ENCODE measurements around the gene SDF2L1.
A peak's percentile ranks its signal among the peaks of the same experiment; 100 is the strongest.

The SDF2L1 gene

GRCh38 chr22:21622919-21623647 lies 19.0 kb upstream of the SDF2L1 start:
- Histone ChIP-seq H3K9me3 (ENCODE audit: insufficient read depth, low read depth, low read length) (no peaks in the 10 kb centered on the region), H3K9ac (ENCODE audit: low read depth, low read length) (no peak overlapping the region), H3K4me3 (ENCODE audit: low read length) (no peak overlapping the region), H3K27ac (ENCODE audit: low read depth, low read length) (no peak overlapping the region), H3K36me3 (ENCODE audit: insufficient read depth, low read length) (peaks cover 28% of the 10 kb centered on the region), H3K4me1 (ENCODE audit: insufficient read depth, low read length) (no peaks in the 10 kb centered on the region), H3K27me3 (ENCODE audit: insufficient read depth, low read length) (no peaks in the 10 kb centered on the region)
- WGBS: 96% methylated on average over 23 of the region's 23 CpGs

GRCh38 chr22:21623648-21623970 lies 18.5 kb upstream of the SDF2L1 start:
- WGBS: 94% methylated on average over 7 of the region's 7 CpGs
- Histone ChIP-seq H3K4me3 (ENCODE audit: low read length) (no peak overlapping the region), H3K4me1 (ENCODE audit: insufficient read depth, low read length) (no peaks in the 10 kb centered on the region), H3K9ac (ENCODE audit: low read depth, low read length) (no peak overlapping the region), H3K9me3 (ENCODE audit: insufficient read depth, low read depth, low read length) (no peaks in the 10 kb centered on the region), H3K36me3 (ENCODE audit: insufficient read depth, low read length) (peaks cover 32% of the 10 kb centered on the region), H3K27me3 (ENCODE audit: insufficient read depth, low read length) (no peaks in the 10 kb centered on the region), H3K27ac (ENCODE audit: low read depth, low read length) (0 out of 2 replicates have a peak overlapping the region, but pooled peaks have one; percentile 21)

- 0 out of 2 replicates have a peak overlapping the region, but pooled peaks have one; percentile 28 for H3K27ac ChIP-seq (ENCODE audit: low read depth, low read length)
- no peaks in the 10 kb centered on the region for H3K27me3 ChIP-seq (ENCODE audit: insufficient read depth, low read length)
- peaks cover 32% of the 10 kb centered on the region for H3K36me3 ChIP-seq (ENCODE audit: insufficient read depth, low read length)
- H3K4me3 ChIP-seq (ENCODE audit: low read length): no peak overlapping the region
- no peaks in the 10 kb centered on the region for H3K9me3 ChIP-seq (ENCODE audit: insufficient read depth, low read depth, low read length)
- H3K9ac ChIP-seq (ENCODE audit: low read depth, low read length): no peak overlapping the region
- H3K4me1 ChIP-seq (ENCODE audit: insufficient read depth, low read length): no peaks in the 10 kb centered on the region
- 68% methylated on average over 8 of the region's 8 CpGs for WGBS
These were observed 17.8 kb upstream of the SDF2L1 start for GRCh38 chr22:21624120-21624879.

- no peak overlapping the region for H3K4me3 ChIP-seq (ENCODE audit: low read length)
- WGBS: 92% methylated on average over 12 of the region's 12 CpGs
These were observed 17.0 kb upstream of the SDF2L1 start for GRCh38 chr22:21624880-21625791.

GRCh38 chr22:21626073-21626734 lies 15.9 kb upstream of the SDF2L1 start:
- Histone ChIP-seq H3K27me3 (ENCODE audit: insufficient read depth, low read length) (no peaks in the 10 kb centered on the region), H3K4me3 (ENCODE audit: low read length) (no peak overlapping the region), H3K9me3 (ENCODE audit: insufficient read depth, low read depth, low read length) (no peaks in the 10 kb centered on the region), H3K9ac (ENCODE audit: low read depth, low read length) (no peak overlapping the region), H3K27ac (ENCODE audit: low read depth, low read length) (no peak overlapping the region; the same call in 1 of the 2 replicates), H3K4me1 (ENCODE audit: insufficient read depth, low read length) (no peaks in the 10 kb centered on the region), H3K36me3 (ENCODE audit: insufficient read depth, low read length) (peaks cover 32% of the 10 kb centered on the region)
- WGBS: 70% methylated on average over 4 of the region's 4 CpGs

More at GRCh38 chr22:21624880-21625791, 17.0 kb upstream of the SDF2L1 start:
- Histone ChIP-seq H3K36me3 (ENCODE audit: insufficient read depth, low read length) (peaks cover 32% of the 10 kb centered on the region), H3K4me1 (ENCODE audit: insufficient read depth, low read length) (no peaks in the 10 kb centered on the region), H3K9me3 (ENCODE audit: insufficient read depth, low read depth, low read length) (no peaks in the 10 kb centered on the region), H3K9ac (ENCODE audit: low read depth, low read length) (no peak overlapping the region), H3K27me3 (ENCODE audit: insufficient read depth, low read length) (no peaks in the 10 kb centered on the region), H3K27ac (ENCODE audit: low read depth, low read length) (no peak overlapping the region)

GRCh38 chr22:21626735-21627469 lies 15.2 kb upstream of the SDF2L1 start:
- Histone ChIP-seq H3K9me3 (ENCODE audit: insufficient read depth, low read depth, low read length) (no peaks in the 10 kb centered on the region), H3K27me3 (ENCODE audit: insufficient read depth, low read length) (no peaks in the 10 kb centered on the region), H3K4me1 (ENCODE audit: insufficient read depth, low read length) (no peaks in the 10 kb centered on the region), H3K27ac (ENCODE audit: low read depth, low read length) (no peak overlapping the region; the same call in 1 of the 2 replicates), H3K36me3 (ENCODE audit: insufficient read depth, low read length) (peaks cover 31% of the 10 kb centered on the region), H3K9ac (ENCODE audit: low read depth, low read length) (no peak overlapping the region), H3K4me3 (ENCODE audit: low read length) (no peak overlapping the region)
- 91% methylated on average over 11 of the region's 11 CpGs for WGBS

- Histone ChIP-seq H3K36me3 (ENCODE audit: insufficient read depth, low read length) (peaks cover 16% of the 10 kb centered on the region), H3K27me3 (ENCODE audit: insufficient read depth, low read length) (no peaks in the 10 kb centered on the region), H3K27ac (ENCODE audit: low read depth, low read length) (no peak overlapping the region), H3K9me3 (ENCODE audit: insufficient read depth, low read depth, low read length) (no peaks in the 10 kb centered on the region), H3K4me3 (ENCODE audit: low read length) (peak overlapping the region; percentile 80), H3K9ac (ENCODE audit: low read depth, low read length) (peak overlapping the region; percentile 92; the same call in 1 of the 2 replicates), H3K4me1 (ENCODE audit: insufficient read depth, low read length) (no peaks in the 10 kb centered on the region)
- 94% methylated on average over 74 of the region's 74 CpGs for WGBS
These were observed 13.5 kb upstream of the SDF2L1 start for GRCh38 chr22:21628386-21629254.

- WGBS: 1% methylated on average over 93 of the region's 93 CpGs
- Histone ChIP-seq H3K9ac (ENCODE audit: low read depth, low read length) (peak within 1 kb of the TSS; percentile 92), H3K4me1 (ENCODE audit: insufficient read depth, low read length) (no peaks in the 10 kb centered on the region), H3K36me3 (ENCODE audit: insufficient read depth, low read length) (peaks cover 16% of the 10 kb centered on the region), H3K9me3 (ENCODE audit: insufficient read depth, low read depth, low read length) (no peaks in the 10 kb centered on the region), H3K27ac (ENCODE audit: low read depth, low read length) (peak within 1 kb of the TSS; percentile 76), H3K4me3 (ENCODE audit: low read length) (peak within 1 kb of the TSS; percentile 80), H3K27me3 (ENCODE audit: insufficient read depth, low read length) (no peaks in the 10 kb centered on the region)
These were observed 12.6 kb upstream of the SDF2L1 start, which contains the start of gene YDJC for GRCh38 chr22:21629255-21630149. Gene YDJC, minus strand, starts transcription at chr22:21630022. Its CDS starts 8 bp downstream, at chr22:21630014.

- 87% methylated on average over 4 of the region's 4 CpGs for WGBS
- Histone ChIP-seq H3K27me3 (ENCODE audit: insufficient read depth, low read length) (no peaks in the 10 kb centered on the region), H3K4me1 (ENCODE audit: insufficient read depth, low read length) (no peaks in the 10 kb centered on the region), H3K36me3 (ENCODE audit: insufficient read depth, low read length) (peaks cover 16% of the 10 kb centered on the region), H3K4me3 (ENCODE audit: low read length) (no peak overlapping the region), H3K9ac (ENCODE audit: low read depth, low read length) (no peak overlapping the region), H3K9me3 (ENCODE audit: insufficient read depth, low read depth, low read length) (no peaks in the 10 kb centered on the region), H3K27ac (ENCODE audit: low read depth, low read length) (no peak overlapping the region)
These were observed 11.1 kb upstream of the SDF2L1 start for GRCh38 chr22:21631025-21631424.
